Erythroblast (primary cell): ENCODE data around the gene ADAMTS16.

Source experiments
- GATA1 ChIP-seq: IDR thresholded peaks from 2 replicates; pipeline ENCODE4 v1.6.1; 2011; ENCODE audit warnings: low read depth, mild to moderate bottlenecking, control low read depth, low read length, moderate library complexity
- POLR2A ChIP-seq: IDR thresholded peaks from 2 replicates; pipeline ENCODE4 v1.6.1; 2011; ENCODE audit warnings: mild to moderate bottlenecking, low read length

DNA sequence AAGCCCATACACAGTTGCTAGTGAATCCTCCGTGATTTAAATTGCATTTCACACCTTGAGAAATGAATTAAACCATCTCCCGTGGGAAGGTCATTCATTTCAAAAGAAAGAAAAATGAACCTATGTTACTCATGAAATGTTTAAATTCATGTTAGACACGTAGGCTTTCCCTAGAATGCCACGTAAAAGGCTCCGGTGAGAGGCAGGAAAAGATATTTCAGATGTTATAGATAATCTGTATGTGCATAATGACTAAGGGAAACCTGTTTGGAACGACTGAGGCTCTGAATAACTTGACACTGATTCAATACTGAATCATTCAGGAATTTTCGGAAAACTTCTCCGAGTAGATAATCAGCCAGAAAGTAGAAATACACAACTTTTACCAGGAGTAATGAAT lies 148.1 kb downstream of the ADAMTS16 start:
- no peak for TF ChIP-seq POLR2A
- TF ChIP-seq GATA1: no peak
